T follicular helper cell (primary cell): ENCODE measurements around the gene SIX1.

Experiments used
- DNase-seq: peaks from one replicate; pipeline ENCODE4 v3.0.0-alpha.2; 2020; ENCODE audit warnings: low read depth

Gene SIX1

GRCh38 chr14:60655119-60655897 is 6.0 kb upstream of the SIX1 start:
- DNase-seq: no peak

- no peak for DNase-seq
Observed at GRCh38 chr14:60654334-60654821, 5.1 kb upstream of the SIX1 start.

- DNase-seq: no peak
Observed at GRCh38 chr14:60653701-60654161, 4.5 kb upstream of the SIX1 start.

GRCh38 chr14:60652674-60653651 is 3.7 kb upstream of the SIX1 start:
- DNase-seq: no peak

- no peak for DNase-seq
Observed at GRCh38 chr14:60651796-60652673, 2.8 kb upstream of the SIX1 start.

- DNase-seq: no peak
Observed at GRCh38 chr14:60651086-60651795, 2.0 kb upstream of the SIX1 start.

- DNase-seq: no peak
Observed at GRCh38 chr14:60650373-60650961, 1.2 kb upstream of the SIX1 start.

- DNase-seq: no peak
Observed at GRCh38 chr14:60649875-60650372, 647 bp upstream of the SIX1 start.

GRCh38 chr14:60648249-60648933 is 886 bp downstream of the SIX1 start:
- no peak for DNase-seq

- DNase-seq: no peak
Observed at GRCh38 chr14:60647837-60648248, 1.4 kb downstream of the SIX1 start.

- DNase-seq: no peak
Observed at GRCh38 chr14:60647081-60647836, 2.0 kb downstream of the SIX1 start.

GRCh38 chr14:60646226-60646818 is 3.0 kb downstream of the SIX1 start:
- no peak for DNase-seq

GRCh38 chr14:60645126-60645741 is 4.0 kb downstream of the SIX1 start:
- no peak for DNase-seq

GRCh38 chr14:60644666-60645065 is 4.6 kb downstream of the SIX1 start:
- DNase-seq: no peak

GRCh38 chr14:60643463-60644314 is 5.6 kb downstream of the SIX1 start:
- no peak for DNase-seq

- DNase-seq: no peak
Observed at GRCh38 chr14:60643141-60643462, 6.2 kb downstream of the SIX1 start.
